ENCODE data around the gene ZCCHC13.

The ZCCHC13 gene

DNA sequence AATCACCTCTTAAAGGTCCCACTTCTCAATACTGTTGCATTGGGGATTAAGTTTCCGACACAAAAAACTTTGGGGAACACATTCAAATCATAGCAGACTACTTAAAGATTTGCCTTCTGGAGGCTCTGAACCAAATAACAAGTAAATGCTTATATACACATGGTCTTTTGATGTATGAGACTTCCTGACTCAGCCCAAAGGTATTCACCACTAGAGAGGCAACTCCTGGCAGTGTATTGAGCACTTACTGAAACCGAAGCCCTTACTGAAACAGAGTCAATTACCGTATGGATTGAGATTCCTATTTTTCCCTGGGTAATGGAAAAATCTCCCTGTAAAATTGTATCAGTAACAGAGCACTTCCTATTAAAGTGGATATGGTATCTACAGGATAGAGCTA is 45.4 kb downstream of the ZCCHC13 start:
- Histone ChIP-seq H3K79me2 (ENCODE audit: low read length) (no peaks in the 10 kb centered on the region), H4K20me1 (ENCODE audit: insufficient read depth, low read length) (no peaks in the 10 kb centered on the region), H3K27me3 (ENCODE audit: low read depth, low read length) (no peaks in the 10 kb centered on the region), H3K27ac (ENCODE audit: low read length) (no peak overlapping the region), H3K36me3 (replicated peaks; ENCODE audit: low read depth, low read length) (no peaks in the 10 kb centered on the region), H3K4me1 (ENCODE audit: low read length) (0 out of 2 replicates have a peak, but pooled peaks cover 2% of the 10 kb centered on the region), H3K9me3 (ENCODE audit: insufficient read depth, low read length) (no peaks in the 10 kb centered on the region), H2AFZ (ENCODE audit: low read depth, low read length) (no peak overlapping the region), H3K4me2 (ENCODE audit: low read length) (no peak overlapping the region), H3K4me3 (ENCODE audit: low read length) (no peak overlapping the region), H3K9ac (ENCODE audit: low read length) (no peak overlapping the region)
- TF ChIP-seq, protein P1, sequence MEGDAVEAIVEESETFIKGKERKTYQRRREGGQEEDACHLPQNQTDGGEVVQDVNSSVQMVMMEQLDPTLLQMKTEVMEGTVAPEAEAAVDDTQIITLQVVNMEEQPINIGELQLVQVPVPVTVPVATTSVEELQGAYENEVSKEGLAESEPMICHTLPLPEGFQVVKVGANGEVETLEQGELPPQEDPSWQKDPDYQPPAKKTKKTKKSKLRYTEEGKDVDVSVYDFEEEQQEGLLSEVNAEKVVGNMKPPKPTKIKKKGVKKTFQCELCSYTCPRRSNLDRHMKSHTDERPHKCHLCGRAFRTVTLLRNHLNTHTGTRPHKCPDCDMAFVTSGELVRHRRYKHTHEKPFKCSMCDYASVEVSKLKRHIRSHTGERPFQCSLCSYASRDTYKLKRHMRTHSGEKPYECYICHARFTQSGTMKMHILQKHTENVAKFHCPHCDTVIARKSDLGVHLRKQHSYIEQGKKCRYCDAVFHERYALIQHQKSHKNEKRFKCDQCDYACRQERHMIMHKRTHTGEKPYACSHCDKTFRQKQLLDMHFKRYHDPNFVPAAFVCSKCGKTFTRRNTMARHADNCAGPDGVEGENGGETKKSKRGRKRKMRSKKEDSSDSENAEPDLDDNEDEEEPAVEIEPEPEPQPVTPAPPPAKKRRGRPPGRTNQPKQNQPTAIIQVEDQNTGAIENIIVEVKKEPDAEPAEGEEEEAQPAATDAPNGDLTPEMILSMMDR (IDR thresholded peaks at IDR 0.05; ENCODE audit: low read depth, low read length): no peak
- TF ChIP-seq EZH2phosphoT487 (IDR thresholded peaks at IDR 0.05; ENCODE audit: low read depth): no peak

DNA sequence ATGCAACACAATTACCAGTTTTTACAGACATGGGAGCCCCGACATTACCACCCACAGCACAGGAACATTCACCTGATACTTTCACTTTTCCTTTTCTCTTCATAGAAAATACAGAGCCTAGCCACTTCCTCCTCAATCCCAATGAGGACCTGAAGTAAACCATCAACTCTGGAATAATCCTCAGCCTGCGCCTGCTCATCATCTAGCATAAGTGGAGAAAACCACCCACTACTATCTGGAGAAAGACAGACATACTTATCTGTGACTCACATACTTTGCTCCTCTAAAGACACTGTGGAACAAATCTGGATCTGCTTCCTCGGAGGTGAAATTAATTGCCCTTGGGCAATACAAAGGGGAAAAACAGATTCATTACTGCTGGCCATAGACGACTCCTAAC is 47.8 kb downstream of the ZCCHC13 start:
- H3K36me3 ChIP-seq (replicated peaks; ENCODE audit: low read depth, low read length): no peaks in the 10 kb centered on the region
- no peaks in the 10 kb centered on the region for H3K4me1 ChIP-seq (ENCODE audit: low read length)
- H3K27me3 ChIP-seq (ENCODE audit: low read depth, low read length): no peaks in the 10 kb centered on the region
- H3K4me2 ChIP-seq (ENCODE audit: low read length): 0 out of 2 replicates have a peak overlapping the region, but pooled peaks have one; percentile 5
- no peak overlapping the region for H3K4me3 ChIP-seq (ENCODE audit: low read length)
- H3K9ac ChIP-seq (ENCODE audit: low read length): no peak overlapping the region
- no peaks in the 10 kb centered on the region for H3K9me3 ChIP-seq (ENCODE audit: insufficient read depth, low read length)
- no peak for TF ChIP-seq EZH2phosphoT487 (IDR thresholded peaks at IDR 0.05; ENCODE audit: low read depth)
- TF ChIP-seq, protein P1 (IDR thresholded peaks at IDR 0.05; ENCODE audit: low read depth, low read length): no peak
- no peak overlapping the region for H2AFZ ChIP-seq (ENCODE audit: low read depth, low read length)
- no peaks in the 10 kb centered on the region for H3K79me2 ChIP-seq (ENCODE audit: low read length)
- H3K27ac ChIP-seq (ENCODE audit: low read length): no peak overlapping the region
- H4K20me1 ChIP-seq (ENCODE audit: insufficient read depth, low read length): no peaks in the 10 kb centered on the region

DNA sequence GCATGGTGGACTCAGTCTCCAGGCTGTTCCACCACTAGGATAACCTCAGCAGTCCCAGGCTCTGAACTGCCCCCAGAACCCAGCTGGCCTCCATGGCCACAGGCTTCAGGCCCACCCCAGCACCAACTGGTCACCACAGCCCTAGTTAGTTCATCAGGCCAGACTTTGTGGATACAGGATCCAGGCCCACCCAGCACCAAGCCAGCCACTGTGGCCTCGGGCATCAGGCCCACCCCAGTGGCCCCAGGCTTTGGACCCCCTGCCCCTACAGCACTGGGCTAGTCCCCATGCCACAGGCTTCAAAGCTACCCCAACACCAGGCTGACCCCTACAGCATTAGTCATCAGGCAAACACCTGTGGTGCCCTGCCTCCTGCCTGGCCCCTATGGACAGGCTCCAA is 50.0 kb downstream of the ZCCHC13 start:
- Histone ChIP-seq H3K27me3 (ENCODE audit: low read depth, low read length) (no peaks in the 10 kb centered on the region), H3K4me3 (ENCODE audit: low read length) (no peak overlapping the region), H3K4me1 (ENCODE audit: low read length) (no peaks in the 10 kb centered on the region), H3K4me2 (ENCODE audit: low read length) (no peak overlapping the region), H3K9me3 (ENCODE audit: insufficient read depth, low read length) (no peaks in the 10 kb centered on the region), H3K36me3 (replicated peaks; ENCODE audit: low read depth, low read length) (no peaks in the 10 kb centered on the region), H3K79me2 (ENCODE audit: low read length) (no peaks in the 10 kb centered on the region), H3K27ac (ENCODE audit: low read length) (no peak overlapping the region), H4K20me1 (ENCODE audit: insufficient read depth, low read length) (no peaks in the 10 kb centered on the region), H2AFZ (ENCODE audit: low read depth, low read length) (no peak overlapping the region), H3K9ac (ENCODE audit: low read length) (no peak overlapping the region)
- no peak for TF ChIP-seq EZH2phosphoT487 (IDR thresholded peaks at IDR 0.05; ENCODE audit: low read depth)
- TF ChIP-seq, protein P1 (IDR thresholded peaks at IDR 0.05; ENCODE audit: low read depth, low read length): no peak

Measured in OCI-LY3 (cell line).